GM21619 (cell line): ENCODE data around the gene RGS16.

Source experiments
- ATAC-seq: cut with Tn5 transposase; IDR thresholded peaks from one replicate; pipeline ENCODE4 v1.9.1; 2021; ENCODE audit not compliant: unreplicated experiment

The RGS16 gene

DNA sequence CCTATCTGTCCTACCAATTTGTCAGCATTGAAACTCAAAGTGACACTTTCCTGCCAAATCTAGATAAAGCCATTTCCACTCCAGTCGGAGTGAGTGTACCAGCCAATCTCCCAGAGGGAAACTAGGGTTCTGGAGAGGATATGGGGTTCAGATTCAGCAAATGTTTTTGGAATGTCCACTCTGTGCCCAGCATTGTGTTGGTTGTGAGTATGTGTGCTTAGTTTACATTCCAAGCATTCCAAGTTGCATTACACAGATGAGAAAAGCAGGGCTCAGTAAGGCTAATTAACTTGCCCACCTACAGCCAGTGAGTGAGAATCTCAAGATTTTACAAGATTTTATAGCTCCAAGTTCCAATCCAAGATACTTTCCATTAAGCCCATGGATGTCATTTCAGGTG lies 26.4 kb upstream of the RGS16 start:
- no peak for ATAC-seq

DNA sequence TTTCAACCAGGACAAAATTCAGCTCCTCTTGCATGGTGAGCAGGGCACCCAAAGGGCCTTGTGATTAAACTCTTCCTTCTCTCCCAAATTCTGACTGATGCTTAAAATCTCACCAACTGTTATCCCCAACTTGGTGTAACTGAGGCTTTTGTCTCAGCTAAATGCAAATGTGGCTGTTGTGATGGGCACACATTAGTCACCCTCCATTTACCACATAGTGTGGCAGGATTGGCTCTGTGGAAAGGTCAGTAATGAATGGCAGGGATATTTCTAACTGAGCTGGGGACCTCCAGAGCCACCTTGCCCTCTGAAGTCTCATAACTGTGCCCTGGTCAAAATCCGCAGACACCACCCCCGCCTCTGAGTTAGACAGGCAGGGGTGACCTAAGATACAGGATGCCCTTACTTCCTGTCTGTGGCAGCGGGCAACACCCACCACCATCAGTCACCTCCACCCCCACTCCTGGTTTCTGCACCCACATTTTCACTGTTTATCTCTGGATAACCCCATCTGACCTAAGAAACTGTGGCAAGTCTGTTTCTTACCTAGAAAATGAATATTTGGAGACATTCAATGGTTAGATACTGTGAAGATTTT lies 25.4 kb upstream of the RGS16 start:
- ATAC-seq: peak; percentile 56

- no peak for ATAC-seq
Measured at GRCh38 chr1:182629080-182629479, 24.9 kb upstream of the RGS16 start.

DNA sequence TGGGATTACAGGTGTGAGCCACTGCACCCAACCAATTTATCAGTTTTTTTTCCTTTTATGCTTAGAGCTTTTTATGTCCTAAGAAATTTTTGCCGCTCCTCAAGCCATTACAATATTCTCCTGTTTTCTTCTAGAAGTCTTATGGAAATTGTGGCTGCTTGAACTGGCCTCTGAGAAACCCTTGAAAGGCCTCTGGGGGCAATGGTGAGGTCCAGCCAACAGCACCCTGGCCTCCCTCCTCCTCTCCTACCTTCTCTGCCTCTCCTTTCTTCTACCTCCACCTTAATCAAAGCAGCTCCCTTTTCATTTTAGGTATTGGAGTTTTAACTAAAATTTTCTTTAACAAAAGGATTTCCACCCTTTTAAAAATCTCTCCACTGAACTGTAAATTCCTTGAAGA lies 24.5 kb upstream of the RGS16 start:
- ATAC-seq: no peak

- no peak for ATAC-seq
Measured at GRCh38 chr1:182627622-182628021, 23.4 kb upstream of the RGS16 start.

- no peak for ATAC-seq
Measured at GRCh38 chr1:182626527-182626926, 22.3 kb upstream of the RGS16 start.

DNA sequence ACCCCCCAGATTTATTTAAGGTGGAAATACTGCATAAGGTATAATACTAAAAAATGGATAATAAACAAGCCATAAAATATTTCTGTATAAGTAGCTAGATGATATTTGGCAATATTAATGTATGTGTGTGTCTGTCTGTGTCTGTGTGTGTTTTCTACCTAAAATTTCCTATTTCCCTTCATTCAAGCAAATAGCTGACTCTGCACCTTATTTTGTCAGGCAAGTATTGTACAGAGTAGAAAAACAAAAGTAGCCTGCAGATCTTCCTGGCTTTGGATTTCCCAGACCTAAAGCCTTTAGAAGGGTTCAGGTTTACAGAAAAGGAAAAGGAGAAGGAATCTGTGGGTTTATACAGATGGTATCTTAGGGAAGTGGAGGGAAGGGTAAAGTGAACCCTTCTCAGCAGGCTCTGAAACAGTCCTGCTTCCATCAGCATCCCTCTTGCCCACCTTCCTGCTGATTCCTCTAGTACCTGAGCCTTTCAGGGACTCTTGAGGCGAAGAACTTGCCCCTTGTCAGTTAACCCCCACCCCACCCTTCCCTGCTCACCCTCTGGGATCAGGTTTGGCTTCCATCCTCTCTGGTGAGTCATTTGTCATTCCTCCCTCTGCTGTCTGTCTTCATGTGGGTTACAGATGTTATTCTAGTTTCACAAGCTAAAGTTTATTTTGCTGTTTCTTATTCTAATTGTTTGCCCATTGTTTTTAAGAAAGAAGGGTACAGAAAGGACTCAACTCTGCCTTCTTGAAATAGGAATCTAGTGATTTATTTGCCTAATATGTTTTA lies 21.7 kb upstream of the RGS16 start:
- ATAC-seq: no peak

DNA sequence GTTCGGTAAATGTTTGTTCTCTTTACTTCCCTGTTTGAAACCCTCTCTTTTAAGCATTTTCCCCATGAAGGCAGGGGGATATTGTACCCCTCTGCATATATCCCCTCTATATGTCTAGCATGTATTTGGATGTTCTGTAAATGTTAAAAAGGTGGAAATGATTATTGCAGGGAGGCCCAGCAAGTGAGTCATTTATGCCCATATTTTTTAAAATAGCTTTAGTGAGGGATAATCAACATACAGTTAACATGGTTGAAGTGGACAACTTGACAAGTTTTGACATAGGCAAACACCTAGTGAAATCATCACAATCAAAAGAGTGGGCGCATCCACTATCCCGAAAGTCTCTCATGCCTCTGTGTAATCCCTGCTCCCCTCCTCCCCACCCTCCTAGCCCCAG lies 20.8 kb upstream of the RGS16 start:
- no peak for ATAC-seq

DNA sequence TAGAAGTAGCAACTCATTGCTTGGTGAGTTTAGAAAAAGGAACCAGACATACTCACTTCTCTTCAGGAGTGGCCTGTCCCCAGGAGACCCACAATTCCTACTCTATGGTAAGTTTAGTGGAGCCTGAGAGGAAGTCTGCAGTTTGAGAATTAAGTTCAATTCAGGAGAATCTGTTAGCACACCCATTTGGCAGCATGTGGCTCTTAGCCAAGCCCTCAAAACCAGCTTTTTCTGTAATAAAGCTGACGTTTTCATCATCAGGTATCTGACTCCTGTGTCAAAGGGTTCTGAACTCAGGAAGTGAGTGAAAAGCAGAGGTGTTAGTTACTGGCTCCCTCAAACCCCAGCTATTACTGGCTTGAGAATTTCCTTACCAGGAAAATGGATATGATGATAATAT lies 20.4 kb upstream of the RGS16 start:
- no peak for ATAC-seq

- ATAC-seq: peak; percentile 55
Measured at GRCh38 chr1:182622901-182623528, 18.8 kb upstream of the RGS16 start.

- no peak for ATAC-seq
Measured at GRCh38 chr1:182621906-182622305, 17.7 kb upstream of the RGS16 start.

- no peak for ATAC-seq
Measured at GRCh38 chr1:182620924-182621585, 16.9 kb upstream of the RGS16 start.

- no peak for ATAC-seq
Measured at GRCh38 chr1:182617734-182618351, 13.7 kb upstream of the RGS16 start.

DNA sequence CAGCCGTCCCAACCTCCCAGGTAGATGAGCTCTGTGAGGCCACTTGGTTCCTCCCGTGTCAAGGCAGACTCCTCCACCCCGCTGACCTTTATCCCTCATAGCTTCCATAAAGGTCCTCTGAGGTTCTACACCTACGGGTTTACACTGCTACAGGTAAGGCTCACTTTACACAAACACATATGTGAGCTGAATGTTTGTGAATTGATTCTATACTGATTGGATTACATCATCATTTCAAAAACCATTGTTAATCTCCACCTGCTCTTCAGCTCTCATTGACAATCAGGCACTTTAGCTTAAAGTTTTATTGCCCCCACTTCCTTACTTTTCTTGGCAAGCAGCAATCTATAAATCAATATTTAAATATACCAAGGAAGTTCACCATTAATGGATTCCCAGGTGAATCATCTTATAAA lies 12.8 kb upstream of the RGS16 start:
- ATAC-seq: no peak

DNA sequence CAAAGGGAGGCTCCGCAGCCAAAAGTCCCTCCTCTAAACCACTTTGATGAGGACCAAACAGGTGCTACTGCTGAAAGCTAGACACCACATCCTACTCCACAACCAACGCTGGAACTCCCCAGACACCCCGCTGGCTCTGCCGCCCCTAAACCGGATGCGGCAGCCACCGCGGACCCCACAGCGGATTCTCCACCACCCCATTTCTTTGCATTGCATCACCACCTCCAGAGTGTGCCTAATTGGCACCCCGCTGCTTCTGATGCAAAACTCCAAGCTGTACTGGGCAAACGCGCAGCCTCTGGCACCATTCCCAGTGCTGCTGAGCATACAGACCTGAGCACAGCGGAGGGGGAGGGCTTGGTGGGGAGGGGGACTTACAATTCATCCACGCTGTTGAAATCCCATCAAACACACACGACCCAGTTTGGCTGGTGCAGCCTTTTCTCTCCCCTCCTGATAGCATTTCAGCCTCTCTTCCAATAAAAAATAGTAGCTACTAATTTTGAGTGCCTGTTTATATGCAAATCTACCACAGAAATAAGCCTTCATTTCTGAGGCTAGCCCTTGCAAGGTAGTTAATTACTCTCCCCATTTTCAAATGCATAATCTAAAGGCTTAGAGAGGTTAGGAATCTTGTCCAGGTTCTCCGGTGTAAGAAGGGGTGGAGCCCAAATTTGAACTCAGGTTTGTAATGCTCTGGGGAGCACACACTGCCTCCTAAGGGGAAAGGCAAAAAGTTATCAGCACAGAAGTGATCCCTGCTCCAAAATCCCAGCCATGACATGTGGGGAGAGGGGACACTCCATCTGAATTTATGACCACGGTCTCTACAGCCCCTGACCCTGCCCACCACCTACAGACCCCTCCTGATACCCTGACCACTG lies 12.2 kb upstream of the RGS16 start:
- peak; percentile 74 for ATAC-seq

DNA sequence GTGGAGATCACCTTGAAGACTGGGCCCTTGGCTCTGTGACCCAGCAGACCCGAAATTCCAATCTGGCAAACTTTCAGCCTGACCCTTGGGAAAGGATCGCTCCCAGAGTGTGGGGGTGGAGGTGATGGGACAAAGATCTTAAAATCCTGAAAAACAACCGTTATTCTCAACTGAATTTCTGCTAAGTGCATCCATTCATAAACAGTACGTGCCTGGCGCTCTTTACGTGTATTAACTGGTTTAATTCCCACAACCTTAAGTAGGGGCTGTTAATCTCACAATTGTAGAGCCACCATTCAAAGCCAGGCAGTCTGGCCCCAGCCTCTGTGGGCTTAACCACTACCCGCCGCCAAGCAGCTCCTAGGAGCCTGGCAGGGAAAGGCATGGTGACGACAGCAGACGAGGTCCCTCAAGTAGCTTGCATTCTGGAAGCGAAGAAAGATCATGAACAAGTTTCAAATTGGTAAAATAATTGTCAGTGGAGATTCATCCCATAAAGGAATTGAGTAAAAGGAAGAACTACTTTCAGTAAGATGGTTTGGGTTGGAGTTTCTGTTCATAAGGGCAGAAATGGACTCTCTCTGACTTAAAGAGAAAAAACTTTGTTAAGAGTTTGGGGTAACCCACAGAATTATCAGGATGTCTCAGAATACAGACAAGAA lies 11.4 kb upstream of the RGS16 start:
- peak; percentile 21 for ATAC-seq

GRCh38 chr1:182614796-182615454 lies 10.7 kb upstream of the RGS16 start:
- ATAC-seq: peak; percentile 37

DNA sequence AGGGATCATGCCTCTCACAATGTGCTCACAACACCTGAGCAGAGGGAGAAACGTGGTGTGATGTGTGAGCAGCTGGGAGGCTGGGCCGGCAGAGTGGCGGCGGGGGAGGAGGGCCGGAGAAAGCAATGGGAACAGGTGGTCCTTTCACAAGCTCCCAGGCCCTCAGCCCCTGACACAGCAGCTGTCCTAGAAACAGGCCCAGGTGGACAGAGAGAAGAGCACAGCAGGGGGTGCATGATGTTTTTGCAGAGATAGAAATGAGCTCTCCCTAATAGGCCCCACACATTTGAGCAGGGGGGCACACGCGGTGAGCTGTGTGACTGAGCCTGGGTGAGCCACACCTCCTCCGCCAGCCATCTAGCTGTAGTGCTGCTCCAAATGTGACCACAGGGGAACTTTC lies 7.6 kb upstream of the RGS16 start:
- ATAC-seq: no peak

DNA sequence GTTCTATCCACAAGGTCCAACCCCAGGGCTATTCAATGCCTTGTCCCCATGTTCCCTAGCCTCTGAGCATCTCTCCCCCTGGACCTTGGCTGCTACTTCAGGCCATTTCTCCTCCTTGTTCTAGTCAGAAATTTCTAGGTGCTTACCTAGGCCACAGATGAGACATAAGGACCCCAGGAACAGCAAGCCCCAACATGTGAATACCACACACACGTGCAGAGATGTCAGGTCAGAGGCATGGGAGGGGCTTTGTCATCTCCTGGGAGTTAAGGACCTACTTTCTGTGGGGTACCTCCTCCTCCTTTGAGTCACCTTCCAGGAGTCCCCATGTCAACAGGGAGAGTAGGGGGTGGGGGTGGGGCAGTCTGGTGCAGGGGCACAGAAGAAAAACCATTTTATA lies 7.1 kb upstream of the RGS16 start:
- ATAC-seq: no peak
